Gastroesophageal sphincter (tissue), 3 donors: ENCODE results near the gene CCL26.
"Not testable (repeated sequence)": the region's sequence is repeated elsewhere in the genome, so short reads cannot be mapped to it uniquely, and the experiment has no call there.

Experiments used
- POLR2AphosphoS5 ChIP-seq: sonication (generic); formaldehyde crosslinking; IDR thresholded peaks from one replicate; pipeline ENCODE4 v1.6.1; 2017; ENCODE audit warnings: antibody characterized with exemption
- TF ChIP-seq, protein P1 (sequence below), 4 experiments: fragments of 200-600 bp in 2 of 4; fragments of 450-650 bp in 2 of 4; sonication (generic) in 1 of 4; IDR thresholded peaks; one replicate each; pipeline ENCODE4 v1.5.1; 2017 to 2019; ENCODE audit warnings: antibody characterized with exemption in 4 of 4, mild to moderate bottlenecking in 2 of 4, moderate library complexity in 2 of 4

- not testable (repeated sequence) for TF ChIP-seq POLR2AphosphoS5
- TF ChIP-seq, protein P1, sequence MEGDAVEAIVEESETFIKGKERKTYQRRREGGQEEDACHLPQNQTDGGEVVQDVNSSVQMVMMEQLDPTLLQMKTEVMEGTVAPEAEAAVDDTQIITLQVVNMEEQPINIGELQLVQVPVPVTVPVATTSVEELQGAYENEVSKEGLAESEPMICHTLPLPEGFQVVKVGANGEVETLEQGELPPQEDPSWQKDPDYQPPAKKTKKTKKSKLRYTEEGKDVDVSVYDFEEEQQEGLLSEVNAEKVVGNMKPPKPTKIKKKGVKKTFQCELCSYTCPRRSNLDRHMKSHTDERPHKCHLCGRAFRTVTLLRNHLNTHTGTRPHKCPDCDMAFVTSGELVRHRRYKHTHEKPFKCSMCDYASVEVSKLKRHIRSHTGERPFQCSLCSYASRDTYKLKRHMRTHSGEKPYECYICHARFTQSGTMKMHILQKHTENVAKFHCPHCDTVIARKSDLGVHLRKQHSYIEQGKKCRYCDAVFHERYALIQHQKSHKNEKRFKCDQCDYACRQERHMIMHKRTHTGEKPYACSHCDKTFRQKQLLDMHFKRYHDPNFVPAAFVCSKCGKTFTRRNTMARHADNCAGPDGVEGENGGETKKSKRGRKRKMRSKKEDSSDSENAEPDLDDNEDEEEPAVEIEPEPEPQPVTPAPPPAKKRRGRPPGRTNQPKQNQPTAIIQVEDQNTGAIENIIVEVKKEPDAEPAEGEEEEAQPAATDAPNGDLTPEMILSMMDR (IDR thresholded peaks at IDR 0.05), result not testable (repeated sequence)
Measured at GRCh38 chr7:75727351-75727750, 44.7 kb downstream of the CCL26 start.
